ENCODE measurements around the gene GSE1. TPM values are rescaled to one million over a fixed set of nuclear protein-coding genes. Genes with fewer than 3 reads are reported as not detected.

The GSE1 gene
- total and polyA plus RNA-seq, 9 of the 15 experiments (the other 6 are each of a cell fraction or from before 2014, with no cell fraction given) = 12.2 to 244 (median 57.9) TPM

GRCh38 chr16:85571813-85572619 lies 41.1 kb upstream of the GSE1 start (continued):
- TF ChIP-seq CBFB (CRISPR knock-in tag; IDR thresholded peaks at IDR 0.05) = peak; percentile 87; the same call in 1 of the 2 replicates
- no peak for TF ChIP-seq CCNT2 (IDR thresholded peaks at IDR 0.05; ENCODE audit: borderline replicate concordance, extremely low read depth, insufficient read length, low read depth, low read length)
- no peak for TF ChIP-seq NCOA2 (IDR thresholded peaks at IDR 0.05; ENCODE audit: partially characterized antibody in 2 of 2)
- no peak for TF ChIP-seq ZNF217 (CRISPR knock-in tag; IDR thresholded peaks at IDR 0.05)
- TF ChIP-seq HDGF (IDR thresholded peaks at IDR 0.05) = peak; percentile 99
- TF ChIP-seq ESRRB (CRISPR knock-in tag; IDR thresholded peaks at IDR 0.05; ENCODE audit: borderline replicate concordance) = 0 out of 2 replicates have a peak, but pooled peaks have one; percentile 52
- no peak for TF ChIP-seq HNRNPK (IDR thresholded peaks at IDR 0.05; ENCODE audit: low read depth, low read length, poor library complexity, severe bottlenecking)
- TF ChIP-seq OTX1 (CRISPR knock-in tag; IDR thresholded peaks at IDR 0.05) = peak; percentile 95
- TF ChIP-seq E2F8 (IDR thresholded peaks at IDR 0.05; ENCODE audit: low read depth, partially characterized antibody) = peak; percentile 24
- TF ChIP-seq CBX3 (IDR thresholded peaks at IDR 0.05; ENCODE audit: borderline replicate concordance in 1 of 2, low read length in 2 of 2) = 0 out of 3 replicates have a peak, but pooled peaks of 1 of the 2 experiments have one; percentile 45
- TF ChIP-seq ZNF124 (CRISPR knock-in tag; IDR thresholded peaks at IDR 0.05) = no peak
- no peak for TF ChIP-seq NFE2L1 (tag; IDR thresholded peaks at IDR 0.05; ENCODE audit: borderline replicate concordance, low read depth)
- TF ChIP-seq FOXJ2 (tag; IDR thresholded peaks at IDR 0.05) = no peak
- no peak for TF ChIP-seq PCBP2 (IDR thresholded peaks at IDR 0.05; ENCODE audit: low read depth, low read length, poor library complexity, severe bottlenecking)
- no peak for TF ChIP-seq ZNF354B (CRISPR knock-in tag; IDR thresholded peaks at IDR 0.05)
- no peak for TF ChIP-seq PHF20 (IDR thresholded peaks at IDR 0.05; ENCODE audit: partially characterized antibody)
- TF ChIP-seq BCOR (IDR thresholded peaks at IDR 0.05) = peak; percentile 87
- no peak for TF ChIP-seq STAG1 (CRISPR knock-in tag; IDR thresholded peaks at IDR 0.05; ENCODE audit: borderline replicate concordance)
- no peak for TF ChIP-seq ZNF121 (CRISPR knock-in tag; conservative IDR thresholded peaks at IDR 0.05)
- TF ChIP-seq ZNF280B (CRISPR knock-in tag; IDR thresholded peaks at IDR 0.05) = no peak
- TF ChIP-seq ZNF766 (CRISPR knock-in tag; conservative IDR thresholded peaks at IDR 0.05) = no peak; the same call in 1 of the 2 replicates
- TF ChIP-seq STAT5B (CRISPR knock-in tag; IDR thresholded peaks at IDR 0.05) = no peak
- TF ChIP-seq ARNT (IDR thresholded peaks at IDR 0.05) = peak; percentile 69 to 82; a peak in 2 of 4 replicates
- TF ChIP-seq RBM17 (IDR thresholded peaks at IDR 0.05; ENCODE audit: borderline replicate concordance, low read depth, low read length) = no peak
- TF ChIP-seq RFX5 (IDR thresholded peaks at IDR 0.05; ENCODE audit: low read depth, low read length) = no peak
